HG03045 (cell line): Measurements from ENCODE around the gene PIGN.

Source experiments
- ATAC-seq: cut with Tn5 transposase; IDR thresholded peaks from one replicate; pipeline ENCODE4 v1.9.1; 2021; ENCODE audit warnings: mild to moderate bottlenecking, moderate library complexity; ENCODE audit not compliant: unreplicated experiment

Gene PIGN, protein sequence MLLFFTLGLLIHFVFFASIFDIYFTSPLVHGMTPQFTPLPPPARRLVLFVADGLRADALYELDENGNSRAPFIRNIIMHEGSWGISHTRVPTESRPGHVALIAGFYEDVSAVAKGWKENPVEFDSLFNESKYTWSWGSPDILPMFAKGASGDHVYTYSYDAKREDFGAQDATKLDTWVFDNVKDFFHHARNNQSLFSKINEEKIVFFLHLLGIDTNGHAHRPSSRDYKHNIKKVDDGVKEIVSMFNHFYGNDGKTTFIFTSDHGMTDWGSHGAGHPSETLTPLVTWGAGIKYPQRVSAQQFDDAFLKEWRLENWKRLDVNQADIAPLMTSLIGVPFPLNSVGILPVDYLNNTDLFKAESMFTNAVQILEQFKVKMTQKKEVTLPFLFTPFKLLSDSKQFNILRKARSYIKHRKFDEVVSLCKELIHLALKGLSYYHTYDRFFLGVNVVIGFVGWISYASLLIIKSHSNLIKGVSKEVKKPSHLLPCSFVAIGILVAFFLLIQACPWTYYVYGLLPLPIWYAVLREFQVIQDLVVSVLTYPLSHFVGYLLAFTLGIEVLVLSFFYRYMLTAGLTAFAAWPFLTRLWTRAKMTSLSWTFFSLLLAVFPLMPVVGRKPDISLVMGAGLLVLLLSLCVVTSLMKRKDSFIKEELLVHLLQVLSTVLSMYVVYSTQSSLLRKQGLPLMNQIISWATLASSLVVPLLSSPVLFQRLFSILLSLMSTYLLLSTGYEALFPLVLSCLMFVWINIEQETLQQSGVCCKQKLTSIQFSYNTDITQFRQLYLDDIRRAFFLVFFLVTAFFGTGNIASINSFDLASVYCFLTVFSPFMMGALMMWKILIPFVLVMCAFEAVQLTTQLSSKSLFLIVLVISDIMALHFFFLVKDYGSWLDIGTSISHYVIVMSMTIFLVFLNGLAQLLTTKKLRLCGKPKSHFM

DNA sequence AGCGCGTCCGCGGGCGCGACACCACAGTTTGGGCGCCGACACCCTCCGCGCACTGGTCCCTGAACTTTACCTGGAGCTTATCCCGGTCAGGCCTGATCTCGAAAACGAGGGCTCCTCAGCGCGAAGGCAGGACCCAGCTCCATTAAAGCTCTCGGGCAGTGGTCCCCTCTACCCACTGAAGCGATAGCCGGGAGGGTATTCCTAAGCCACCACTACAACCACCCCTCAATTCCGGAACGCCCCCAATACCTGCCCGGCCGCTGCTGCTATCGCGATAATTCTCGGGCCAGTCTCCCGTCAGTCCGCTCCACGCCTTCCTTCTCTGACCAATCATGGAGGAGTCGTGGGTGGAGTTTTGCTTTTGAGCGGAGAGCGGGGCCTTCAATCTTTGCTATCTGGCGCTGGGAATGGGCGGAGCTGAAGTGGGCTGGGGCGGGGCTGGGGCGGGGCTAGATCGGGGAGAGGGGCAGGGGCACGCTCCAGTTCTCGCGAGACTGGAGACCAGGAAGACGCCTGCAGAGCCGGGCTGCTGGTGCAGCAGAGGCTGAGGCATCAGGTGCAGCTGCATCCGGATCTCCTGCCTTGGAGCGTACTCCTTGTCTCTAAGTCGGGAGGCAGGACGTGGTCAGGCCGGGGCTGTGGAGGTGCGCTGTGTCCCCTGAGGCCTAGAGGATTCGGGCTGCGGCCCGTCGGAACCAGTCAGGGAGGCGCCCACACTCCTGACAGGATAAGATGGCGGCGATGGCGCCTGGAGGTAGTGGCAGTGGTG, at the start of gene PIGN, which contains the start of gene RELCH:
Gene PIGN (minus strand): TSS at position 283 of the 769 bp plus-strand sequence. CDS start 25,703 bp downstream, outside the sequence.
Gene RELCH (plus strand): TSS at position 482 of the 769 bp plus-strand sequence. CDS start 251 bp downstream, at position 733.
- ATAC-seq = peak; percentile 94

DNA sequence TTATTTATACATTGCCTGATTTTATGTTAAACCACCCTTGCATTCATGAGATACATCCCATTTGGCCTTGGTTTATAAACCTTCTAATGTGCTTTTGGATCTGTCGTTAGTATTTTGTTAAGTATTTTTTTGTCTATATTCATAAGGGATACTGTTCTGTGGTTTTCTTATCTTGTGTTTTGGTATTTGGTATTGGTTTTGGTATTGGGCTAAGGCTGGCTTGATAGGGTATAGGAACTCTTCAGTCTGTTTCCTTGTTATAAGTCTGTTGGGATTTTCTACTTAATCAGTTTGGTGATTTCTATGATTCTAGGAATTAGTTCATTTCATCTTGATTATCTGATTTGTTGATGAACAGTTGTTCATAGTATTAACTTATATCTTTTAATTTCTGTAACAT, 49.4 kb upstream of the PIGN start:
- no peak for ATAC-seq

DNA sequence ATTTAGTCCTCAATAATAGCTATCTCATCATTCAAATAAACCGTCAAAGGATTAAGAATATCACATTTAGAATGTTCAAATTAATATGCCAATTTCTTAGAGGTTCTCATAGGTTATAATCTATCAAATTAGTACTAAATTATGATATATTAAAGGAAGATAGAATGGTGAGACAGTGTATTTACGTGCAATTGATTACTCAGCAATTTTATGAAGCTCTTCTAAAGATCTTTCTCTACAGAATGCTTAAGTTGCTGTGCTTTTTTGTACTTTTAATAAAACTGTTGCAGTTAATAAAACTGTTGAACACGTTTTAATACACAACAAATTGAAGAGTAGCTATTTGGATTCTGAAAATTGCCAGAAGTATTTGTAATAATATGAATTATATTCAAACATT, 39.2 kb upstream of the PIGN start:
- no peak for ATAC-seq

DNA sequence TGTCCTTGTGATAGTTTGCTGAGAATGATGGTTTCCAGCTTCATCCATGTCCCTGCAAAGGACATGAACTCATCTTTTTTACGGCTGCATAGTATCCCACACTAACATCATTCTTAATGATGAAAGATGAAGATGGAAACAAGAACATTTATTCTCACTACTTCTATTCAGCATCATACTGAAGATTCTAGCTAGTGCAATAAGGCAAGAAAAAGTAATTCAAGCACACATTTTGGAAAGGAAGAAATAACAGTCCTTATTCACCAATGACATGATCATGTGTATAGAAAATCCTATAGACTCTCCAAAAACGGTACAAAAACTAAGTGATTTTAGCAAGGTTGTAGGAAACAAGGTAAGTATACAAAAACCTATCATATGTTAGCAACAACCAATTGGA, 37.4 kb upstream of the PIGN start:
- ATAC-seq = no peak

DNA sequence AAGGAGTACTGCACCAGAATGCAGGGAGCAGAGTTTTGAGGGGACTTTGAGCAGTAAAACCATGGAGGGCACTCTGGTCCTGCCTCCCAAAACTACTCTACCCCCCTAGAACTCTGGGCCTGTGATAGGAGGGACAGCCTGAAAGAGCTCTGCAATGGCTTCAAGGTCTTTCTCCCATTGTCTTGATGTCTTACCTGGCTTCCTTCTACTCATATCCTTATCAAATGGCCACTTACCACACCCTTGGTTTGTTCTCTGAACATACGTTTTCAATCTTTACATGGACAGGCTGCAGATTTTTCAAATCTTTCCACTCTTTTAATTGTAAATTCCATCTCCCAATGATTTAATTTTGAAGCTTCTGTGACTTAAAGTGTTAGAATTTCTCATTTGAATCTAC, 27.9 kb upstream of the PIGN start:
- no peak for ATAC-seq

DNA sequence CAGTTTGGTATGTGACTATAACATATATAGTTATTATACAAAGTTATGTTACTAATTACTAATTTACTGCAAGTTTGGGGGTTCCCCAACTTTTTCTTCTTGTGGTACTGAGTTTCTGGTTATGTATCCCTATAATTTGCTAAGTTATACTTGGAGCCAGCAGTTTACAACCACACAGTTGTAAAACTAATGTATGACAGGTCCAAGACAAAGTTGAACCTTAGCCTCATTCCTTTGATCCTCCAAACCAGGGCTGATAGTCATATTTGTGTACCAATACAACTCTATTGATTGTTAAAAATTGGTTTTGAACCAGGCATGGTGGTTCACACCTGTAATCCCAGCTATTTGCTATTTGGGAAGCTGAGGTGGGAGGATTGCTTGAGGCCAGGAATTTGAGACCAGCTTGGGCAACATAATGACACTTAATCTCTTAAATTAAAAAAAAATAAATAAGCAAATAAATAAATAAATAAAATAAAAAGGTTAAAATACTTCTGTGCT, 24.5 kb upstream of the PIGN start:
- no peak for ATAC-seq

DNA sequence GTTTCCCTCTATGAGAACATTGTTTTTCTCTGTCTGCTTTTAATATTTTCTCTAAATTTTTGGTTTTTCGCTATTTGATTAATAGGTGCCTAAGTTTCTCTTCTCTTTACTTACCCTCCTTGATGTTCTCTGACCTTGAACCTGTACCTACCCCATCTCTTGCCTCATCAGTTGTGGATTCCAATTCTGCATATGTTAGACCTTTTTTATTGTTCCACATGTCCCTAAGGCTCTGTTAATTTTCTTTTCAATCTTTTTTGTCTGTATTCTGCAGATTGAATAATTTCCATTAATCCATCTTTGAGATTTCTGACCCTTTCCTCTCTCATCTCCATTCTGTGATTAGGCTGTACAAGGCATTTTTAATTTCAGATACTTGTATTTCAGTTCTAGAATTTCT, 23.3 kb upstream of the PIGN start:
- ATAC-seq = no peak

DNA sequence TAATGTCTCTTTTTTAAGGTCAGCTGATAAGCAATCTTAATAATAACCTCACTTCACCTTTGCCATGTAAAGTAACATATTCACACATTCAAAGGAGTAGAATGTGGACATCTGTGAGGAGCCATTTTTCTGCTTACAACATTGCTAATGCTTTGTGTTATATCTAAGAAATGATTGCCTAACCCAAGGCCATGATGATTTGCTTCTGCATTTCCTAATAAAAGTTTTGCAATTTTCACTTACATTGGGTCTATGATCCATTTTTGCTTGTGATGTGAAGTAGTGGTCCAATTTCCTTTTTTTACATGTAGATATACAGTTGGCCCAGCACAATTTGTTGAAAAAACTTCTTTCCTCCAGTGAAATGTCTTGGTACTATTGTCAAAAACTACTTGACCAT, 22.2 kb upstream of the PIGN start:
- ATAC-seq = no peak

DNA sequence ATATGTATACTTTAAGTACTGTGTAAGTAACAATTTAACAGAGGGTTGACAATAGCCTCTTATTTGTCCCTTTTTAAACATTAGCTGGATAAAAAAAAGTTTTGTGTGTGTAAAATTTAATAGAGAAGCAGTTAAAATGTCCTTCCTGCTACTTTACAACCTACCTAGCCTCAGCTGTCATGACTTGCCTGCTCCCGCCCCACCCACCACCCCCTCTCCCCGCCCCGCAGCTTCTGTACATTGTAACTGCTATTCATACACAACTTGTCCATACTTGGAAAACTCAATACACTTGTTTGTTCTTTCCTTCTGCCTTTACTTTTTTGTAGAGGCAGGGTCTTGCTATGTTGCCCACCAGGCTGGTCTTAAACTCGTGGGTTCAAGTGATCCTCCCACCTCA, 19.7 kb upstream of the PIGN start:
- ATAC-seq = no peak

DNA sequence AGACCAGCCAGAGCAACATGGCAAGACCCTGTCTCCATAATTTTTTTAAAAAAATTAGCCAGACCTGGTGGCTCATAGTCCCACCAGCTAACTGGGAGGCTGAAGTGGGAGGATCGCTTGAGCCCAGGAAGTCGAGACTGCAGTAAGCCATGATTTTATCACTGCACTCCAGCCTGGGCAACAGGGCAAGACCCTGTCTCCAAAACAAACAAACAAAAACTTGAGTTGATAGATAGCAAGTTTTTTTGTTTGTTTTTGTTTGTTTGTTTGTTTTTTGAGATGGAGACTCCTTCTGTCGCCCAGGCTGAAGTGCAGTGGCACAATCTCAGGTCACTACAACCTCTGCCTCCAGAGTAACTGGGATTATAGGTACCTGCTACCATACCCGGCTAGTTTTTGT, 19.0 kb upstream of the PIGN start:
- ATAC-seq = no peak

DNA sequence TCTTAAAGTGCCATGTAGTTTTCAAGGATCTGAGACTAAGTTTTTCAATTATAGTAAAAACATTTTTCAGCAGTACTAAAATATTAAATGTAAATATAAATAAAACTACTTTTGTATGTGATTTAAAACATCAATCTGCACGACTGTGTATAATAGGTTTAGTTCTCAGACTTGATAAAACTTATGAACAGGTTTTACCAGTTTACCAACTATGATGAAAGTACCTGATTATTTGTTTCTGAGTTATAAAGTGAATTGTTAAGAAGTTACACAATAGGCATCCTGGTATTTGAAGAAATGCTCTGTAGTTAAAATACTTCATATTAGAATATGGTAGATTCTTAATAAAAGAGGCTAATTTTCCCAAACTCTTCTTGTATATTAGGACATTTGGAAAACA, 15.0 kb upstream of the PIGN start:
- no peak for ATAC-seq

DNA sequence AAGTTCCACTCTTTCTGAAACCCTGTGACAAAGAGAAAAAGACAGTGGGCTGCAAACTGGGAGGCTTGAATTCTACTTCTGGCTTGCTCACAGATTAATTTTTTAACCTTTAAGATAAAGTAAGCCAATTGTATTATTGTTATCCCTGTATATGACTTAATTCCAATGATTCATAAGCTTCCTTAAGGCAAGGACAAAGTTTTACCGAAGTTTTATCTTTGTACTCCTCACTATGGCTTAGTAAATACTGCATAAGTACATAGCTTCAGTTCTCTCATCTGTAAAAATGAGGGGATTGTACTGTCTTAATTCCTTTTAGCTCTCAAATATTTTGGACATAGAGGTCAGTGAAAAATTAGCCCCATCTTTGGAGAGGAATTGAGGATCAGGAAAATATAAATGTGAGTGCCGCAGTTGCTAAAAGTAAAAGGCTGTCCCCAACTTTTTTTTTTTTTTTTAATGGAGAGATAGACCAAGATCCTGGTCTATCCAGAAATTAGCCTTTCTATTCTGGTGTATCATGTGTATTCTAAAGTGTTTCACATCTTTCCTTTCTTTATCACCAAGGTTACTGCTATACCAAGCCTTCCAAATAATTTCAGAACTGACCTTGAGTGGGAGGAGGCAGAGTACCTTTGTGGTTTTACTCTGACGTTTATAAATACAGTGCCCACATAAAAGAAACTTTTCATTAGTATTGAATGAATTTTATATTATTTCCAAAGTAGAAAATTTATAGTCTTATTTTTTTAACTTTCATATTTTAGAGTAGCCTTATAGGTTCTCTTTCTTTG, 13.5 kb upstream of the PIGN start:
- no peak for ATAC-seq

DNA sequence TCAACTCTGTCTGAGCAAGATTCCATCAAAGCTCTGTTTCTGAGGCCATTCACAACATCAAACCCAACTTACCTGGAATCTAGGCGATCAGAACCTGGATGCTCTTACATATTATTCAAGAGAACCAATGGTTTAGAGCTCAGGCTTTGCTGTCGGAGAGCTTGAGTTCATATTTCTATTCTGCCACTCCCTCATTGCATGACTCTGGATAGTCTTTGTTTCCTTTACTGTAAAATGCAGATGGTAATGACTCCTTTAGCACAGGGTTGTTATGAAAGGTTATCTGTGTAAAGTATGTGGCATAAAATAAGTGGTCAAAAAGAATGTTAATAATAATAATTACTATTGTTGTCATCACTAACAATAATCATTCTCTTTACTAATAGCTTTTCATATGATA, 12.8 kb upstream of the PIGN start:
- no peak for ATAC-seq

DNA sequence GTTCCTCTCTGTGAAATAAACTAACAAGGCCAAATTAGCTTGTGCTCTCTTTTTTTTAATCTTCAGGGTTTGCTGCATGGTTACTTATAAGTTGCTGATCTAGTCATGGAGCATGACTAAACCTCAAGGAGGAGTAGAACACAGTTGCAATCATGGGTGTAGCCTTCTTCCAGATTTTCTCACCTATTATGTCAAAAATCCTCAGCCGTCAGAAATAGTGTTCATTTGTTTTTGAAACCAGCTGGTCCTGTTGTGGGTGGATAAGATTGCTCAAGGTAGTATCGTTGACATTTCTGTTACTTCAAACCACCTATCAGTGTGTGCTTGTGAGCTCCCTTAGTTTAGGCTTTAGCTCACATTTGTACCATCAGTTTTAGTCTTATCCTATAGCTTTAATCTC, 11.4 kb upstream of the PIGN start:
- ATAC-seq = no peak

DNA sequence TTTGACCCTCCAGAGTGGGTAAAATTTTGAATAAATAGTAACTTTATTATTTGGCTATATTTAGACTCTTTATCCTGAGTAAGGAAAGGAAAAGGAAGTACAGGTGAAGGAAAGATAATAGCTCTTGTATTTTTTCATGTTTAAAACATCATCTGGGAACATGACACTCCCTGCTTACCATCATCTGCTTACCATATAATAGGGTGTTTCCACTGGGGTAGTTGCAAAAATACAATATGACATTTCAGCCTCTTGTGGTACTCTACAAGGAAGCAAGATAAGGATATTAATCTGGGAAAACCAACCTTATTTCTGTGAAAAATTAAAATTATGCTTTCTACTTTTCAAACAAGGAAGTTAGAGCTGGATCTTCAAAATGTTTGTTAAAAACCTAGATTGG, 10.1 kb upstream of the PIGN start:
- no peak for ATAC-seq

DNA sequence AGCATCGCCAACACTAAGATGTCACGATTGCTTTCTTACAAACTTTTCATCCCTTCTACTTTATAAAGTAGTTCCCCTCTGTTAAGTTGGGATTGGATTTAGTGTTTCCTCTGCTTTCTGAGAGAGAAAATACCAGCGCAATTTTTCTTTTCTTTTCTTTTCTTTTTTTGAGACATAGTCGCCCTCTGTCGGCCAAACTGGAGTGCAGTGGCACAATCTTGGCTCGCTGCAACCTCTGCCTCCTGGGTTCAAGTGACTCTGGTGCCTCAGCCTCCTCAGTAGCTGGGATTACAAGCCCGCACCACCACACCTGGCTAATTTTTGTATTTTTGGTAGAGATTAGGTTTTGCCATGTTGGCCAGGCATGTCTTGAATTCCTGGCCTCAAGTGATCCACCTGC, 9.2 kb upstream of the PIGN start:
- no peak for ATAC-seq

DNA sequence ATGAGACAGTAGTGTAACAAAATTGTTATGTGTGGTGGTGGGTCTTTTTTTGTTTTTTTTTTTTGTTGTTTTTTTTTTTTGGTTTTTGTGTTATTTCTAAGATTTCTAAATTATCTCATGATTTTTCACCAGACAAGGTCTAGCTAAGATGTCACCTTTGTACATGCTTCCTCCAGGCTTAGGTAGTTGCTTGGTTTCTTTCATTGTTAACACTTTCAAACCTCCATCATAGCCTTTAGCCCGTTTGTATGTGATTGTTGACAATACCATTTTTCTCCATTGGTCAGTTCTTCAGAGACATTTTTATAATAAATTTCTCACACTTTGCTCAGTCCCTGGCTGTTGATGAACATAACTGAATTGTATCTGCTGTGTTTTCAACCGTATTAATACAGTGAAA, 2.4 kb upstream of the PIGN start:
- ATAC-seq = no peak

DNA sequence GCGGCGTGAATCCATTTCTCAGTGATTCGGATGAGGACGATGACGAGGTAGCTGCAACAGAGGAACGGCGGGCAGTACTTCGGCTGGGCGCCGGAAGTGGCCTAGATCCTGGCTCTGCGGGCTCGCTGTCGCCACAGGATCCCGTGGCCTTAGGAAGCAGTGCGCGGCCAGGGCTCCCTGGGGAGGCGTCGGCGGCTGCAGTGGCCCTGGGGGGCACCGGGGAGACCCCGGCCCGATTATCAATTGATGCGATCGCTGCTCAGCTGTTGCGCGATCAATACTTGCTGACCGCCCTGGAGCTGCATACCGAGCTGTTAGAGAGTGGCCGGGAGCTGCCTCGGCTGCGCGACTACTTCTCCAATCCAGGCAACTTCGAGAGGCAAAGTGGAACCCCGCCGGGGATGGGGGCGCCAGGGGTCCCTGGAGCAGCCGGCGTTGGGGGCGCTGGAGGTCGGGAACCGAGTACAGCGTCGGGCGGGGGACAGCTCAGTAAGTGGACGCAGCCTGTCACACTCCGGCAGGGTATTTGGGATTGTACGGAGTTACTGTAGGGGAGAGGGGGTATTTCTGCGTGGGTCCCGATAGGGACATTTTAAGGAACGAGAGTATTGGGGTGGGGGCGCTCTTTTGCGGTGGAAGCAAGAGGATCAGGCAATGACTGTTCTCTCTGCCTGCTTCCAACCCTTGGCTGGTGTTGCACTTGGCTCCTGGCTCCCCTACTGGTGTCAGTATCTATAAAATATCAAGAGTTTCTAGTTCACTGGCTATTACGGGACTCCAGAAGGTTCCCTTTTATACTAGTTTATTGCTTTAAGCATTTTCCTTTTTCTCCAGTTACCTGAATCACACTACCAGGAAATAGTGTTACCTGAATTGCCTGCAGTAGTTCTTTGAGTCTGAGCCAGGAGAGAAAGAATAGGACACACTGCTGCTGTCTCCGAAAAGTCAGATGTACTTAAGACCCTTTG, 971 bp upstream of the PIGN start:
- ATAC-seq = peak; percentile 5

DNA sequence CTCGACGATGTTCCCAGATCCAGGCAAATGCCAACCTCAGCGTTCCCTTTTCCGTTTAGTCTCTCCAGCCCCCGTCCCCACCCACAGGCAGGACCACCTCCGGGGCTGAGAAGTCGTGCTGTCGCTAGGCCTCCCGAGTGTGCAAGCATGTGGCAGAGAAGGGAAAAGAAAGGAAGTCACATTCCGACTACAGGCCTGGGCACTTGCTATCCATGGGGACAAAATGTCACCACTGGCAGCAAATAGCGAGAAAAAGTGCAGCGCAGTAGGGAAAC, 420 bp downstream of the PIGN start:
- peak; percentile 11 for ATAC-seq
